Nucleus accumbens (tissue), 56 donors: ENCODE data around the gene PRKAR1B.

ENCODE experiments used
- DNase-seq, 56 donors: peaks; one replicate each; lab custom pipeline; 2025; lab: John Stamatoyannopoulos, UW

PRKAR1B gene

DNA sequence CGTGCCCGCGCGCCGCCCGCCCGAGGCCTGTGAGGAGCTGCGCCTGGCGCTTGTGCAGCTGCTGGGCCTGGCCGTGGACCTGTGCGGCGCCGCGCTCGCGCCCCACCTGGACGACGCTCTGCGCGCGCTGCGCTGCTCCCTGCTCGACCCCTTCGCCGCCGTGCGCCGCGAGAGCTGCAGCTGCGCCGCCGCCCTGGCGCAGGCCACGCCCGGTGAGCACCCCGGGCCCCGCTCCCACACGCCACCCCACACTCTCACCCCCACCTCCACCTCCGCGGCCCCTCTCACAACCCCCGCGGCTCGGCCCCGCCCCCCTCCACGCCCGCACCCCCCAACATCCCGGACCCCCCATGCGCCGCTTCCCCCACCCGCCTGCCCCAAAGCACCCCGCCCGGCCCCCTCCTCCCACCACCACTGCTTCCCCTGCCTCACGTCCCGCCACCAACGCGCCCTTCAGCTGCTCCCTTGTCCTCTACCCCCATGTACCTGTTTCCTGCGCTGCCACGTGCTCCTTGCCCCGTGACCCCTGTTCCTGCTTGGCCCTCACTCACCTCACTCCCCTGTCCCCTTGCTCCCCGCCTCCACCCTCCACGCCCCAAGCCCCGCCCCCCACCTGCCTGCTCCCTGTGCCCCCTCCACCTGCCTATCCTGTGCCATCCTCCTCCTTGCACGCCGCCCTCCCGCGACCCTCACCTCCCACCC is at the start of gene PRKAR1B:
Gene PRKAR1B, minus strand, starts transcription at position 178 of the 702 bp plus-strand sequence. CDS start 15,776 bp downstream, outside the sequence.
- peak in 4 of 56 donors; percentile 17 to 44 (median 34) for DNase-seq

GRCh38 chr7:776381-776780 is 49.3 kb upstream of the PRKAR1B start:
- no peak for DNase-seq

DNA sequence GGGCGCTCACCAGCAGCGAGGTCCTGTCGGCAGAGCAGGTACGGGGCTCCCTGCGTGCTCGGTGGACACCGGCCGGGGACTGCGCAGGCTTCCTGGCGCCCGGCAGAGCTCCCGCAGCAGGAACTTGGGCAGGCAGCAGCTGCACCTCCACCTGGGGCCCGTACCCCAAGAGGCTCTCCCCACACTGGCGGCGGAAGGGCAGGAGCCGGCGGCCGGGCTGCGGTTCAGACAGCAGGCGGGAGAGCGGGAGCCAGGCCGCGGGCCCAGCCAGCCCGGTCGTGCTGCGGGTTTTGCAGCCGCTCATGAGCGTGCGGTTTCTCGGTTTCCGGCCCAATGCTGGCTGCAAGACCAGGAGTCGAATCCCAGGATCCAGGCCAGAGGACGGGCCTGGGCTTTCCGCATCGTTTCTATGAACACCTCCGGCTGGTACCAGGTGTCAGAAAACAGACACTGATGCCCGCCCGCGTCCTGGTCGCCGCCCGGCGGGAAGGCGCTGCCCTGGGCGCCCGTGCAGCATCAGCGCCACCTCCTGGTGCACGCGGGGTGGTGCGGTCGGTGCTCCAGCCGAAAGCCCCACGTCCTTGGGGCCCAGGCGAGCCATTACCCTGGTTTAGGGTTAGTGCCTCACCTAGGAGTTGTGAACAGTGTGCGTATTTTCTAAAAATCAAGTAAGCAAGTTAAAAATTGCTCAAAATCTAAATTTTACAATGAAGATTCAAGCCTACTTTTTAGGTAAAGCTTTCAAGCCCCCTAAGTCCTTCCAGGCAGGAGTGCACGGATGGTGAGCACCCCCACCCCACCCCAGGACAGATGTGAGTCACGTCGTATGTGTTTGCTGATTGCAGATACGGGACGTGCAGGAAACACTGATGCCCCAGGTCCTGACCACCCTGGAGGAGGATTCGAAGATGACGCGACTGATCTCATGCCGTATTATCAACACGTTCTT is 47.4 kb upstream of the PRKAR1B start:
- peak in 28 of 56 donors; percentile 7 to 63 (median 26) for DNase-seq

- DNase-seq: no peak
Measured at GRCh38 chr7:773622-773915, 46.5 kb upstream of the PRKAR1B start.

GRCh38 chr7:772861-773621 is 46.0 kb upstream of the PRKAR1B start:
- DNase-seq: no peak

DNA sequence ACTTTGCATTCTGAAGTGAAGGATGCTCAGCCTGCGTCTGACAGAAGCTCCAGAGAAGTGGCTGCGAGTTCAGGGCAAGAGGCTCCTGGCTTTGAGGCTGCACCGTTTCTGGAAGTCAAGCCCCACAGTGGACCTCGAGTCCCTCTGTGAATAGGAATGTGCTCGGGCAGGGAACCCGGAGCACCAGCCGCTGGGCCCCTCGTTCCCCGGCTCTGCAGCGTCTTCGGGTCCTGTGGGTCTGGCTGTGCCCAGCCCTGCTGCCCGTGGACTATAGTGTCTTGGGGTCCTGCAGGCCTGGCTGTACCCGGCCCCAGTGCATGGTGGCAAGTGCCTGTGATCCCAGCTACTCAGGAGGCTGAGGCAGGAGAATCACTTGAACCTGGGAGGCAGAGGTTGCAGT is 45.3 kb upstream of the PRKAR1B start:
- no peak for DNase-seq

GRCh38 chr7:772005-772294 is 44.9 kb upstream of the PRKAR1B start:
- no peak for DNase-seq

GRCh38 chr7:771234-772004 is 44.3 kb upstream of the PRKAR1B start:
- DNase-seq: no peak

DNA sequence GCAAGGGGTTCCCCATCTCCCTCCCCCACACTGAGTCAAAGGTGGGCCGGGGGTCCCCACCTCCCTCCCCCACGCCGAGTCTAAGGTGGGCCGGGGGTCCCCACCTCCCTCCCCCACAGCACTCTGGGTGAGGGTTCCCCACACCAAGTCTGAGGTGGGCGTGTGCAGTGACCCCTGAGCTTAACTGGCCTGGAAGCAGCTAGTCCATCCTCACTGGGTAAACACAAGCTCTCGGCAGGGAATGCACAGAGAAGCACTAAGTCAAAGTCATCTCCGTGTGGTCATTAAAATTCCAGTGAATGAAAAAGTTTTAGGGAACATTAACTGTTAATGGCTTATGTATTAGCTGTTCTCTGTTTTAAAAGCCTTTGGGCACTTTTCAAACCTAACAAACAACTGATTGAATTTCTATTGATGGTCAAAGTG is 43.7 kb upstream of the PRKAR1B start:
- no peak for DNase-seq

- no peak for DNase-seq
Measured at GRCh38 chr7:770336-770735, 43.3 kb upstream of the PRKAR1B start.

GRCh38 chr7:768881-769504 is 41.9 kb upstream of the PRKAR1B start:
- DNase-seq: peak in 25 of 56 donors; percentile 5 to 64 (median 33)

- peak in 11 of 56 donors; percentile 13 to 67 (median 26) for DNase-seq
Measured at GRCh38 chr7:767941-768731, 41.1 kb upstream of the PRKAR1B start.

DNA sequence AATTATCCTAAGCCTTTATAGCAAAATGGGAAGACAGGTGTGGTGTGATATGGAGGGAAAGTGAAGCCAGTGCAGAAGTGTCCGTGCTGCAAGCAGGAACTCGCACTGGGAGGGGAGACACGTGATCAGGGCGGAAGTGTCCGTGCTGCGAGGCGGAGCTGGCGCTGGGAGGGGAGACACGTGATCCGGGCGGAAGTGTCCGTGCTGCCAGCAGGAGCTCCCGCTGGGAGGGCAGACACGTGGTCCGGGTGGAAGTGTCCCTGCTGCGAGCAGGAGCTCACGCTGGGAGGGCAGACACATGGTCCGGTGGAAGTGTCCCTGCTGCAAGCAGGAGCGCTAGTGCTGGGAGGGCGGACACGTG is 40.5 kb upstream of the PRKAR1B start:
- no peak for DNase-seq

GRCh38 chr7:765383-765782 is 38.3 kb upstream of the PRKAR1B start:
- no peak for DNase-seq

DNA sequence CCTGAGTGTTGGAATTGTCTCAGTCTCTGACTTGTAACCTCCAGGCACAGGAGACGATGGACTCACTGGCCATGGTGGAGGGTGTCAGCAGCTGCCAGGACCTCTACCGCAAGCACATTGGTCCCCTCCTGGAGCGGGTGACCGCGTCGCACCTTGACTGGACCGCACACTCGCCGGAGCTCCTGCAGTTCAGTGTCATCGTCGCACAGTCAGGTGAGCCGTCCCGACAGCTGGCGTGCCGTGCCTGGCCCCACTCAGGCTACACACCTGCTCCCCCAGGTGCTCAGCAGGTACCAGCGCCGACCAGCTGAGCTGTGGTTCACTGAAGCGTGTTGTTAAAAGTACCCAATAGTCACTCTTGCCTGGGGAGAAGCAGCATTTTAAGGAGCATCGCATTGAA is 36.7 kb upstream of the PRKAR1B start:
- DNase-seq: no peak

GRCh38 chr7:762885-763284 is 35.8 kb upstream of the PRKAR1B start:
- DNase-seq: no peak

DNA sequence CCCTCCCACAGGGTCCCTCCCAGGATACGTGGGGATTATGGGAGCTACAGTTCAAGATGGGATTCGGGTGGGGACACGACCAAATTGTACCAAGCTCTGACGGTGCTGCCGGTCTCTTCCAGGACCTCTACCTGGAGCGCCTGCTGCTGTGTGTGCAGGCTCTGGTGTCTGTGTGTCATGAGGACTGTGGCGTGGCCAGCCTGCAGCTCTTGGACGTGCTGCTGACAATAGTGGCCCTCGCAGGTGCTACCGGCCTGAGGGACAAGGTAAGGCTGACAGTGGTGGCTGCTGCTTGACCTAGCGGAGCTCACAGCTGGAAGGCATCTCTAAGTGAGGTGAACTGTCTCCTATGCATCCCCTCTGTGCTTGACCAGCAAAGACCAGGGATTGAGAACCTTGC is 34.5 kb upstream of the PRKAR1B start:
- DNase-seq: no peak

DNA sequence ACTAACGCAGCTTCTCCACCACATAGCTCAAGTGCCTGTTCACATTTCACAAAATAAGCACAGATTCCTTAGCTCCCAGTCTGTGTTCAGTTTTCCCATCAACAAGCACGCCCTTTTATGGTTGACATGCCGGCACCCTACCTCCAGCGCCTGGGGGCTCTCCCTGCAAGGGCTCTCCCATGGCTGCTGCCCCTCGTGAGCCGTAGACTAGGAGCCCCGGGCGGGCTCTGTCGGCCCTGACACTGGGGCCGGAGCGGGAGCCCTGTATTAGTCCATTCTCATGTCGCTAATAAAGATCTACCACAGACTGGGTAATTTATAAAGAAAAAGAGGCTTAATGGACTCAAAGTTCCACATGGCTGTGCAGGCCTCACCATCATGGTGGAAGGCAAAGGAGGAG is 34.0 kb upstream of the PRKAR1B start:
- DNase-seq: no peak

GRCh38 chr7:760006-760405 is 32.9 kb upstream of the PRKAR1B start:
- no peak for DNase-seq
